Smooth muscle cell (in vitro differentiated cells): Measurements from ENCODE around the gene GLI3. TPM values are rescaled to one million over a fixed set of nuclear protein-coding genes. Genes with fewer than 3 reads are reported as not detected.
A peak's percentile ranks its signal among the peaks of the same experiment; 100 is the strongest.

Source experiments
- DNase-seq: peaks from one replicate; lab custom pipeline; 2025; ENCODE audit not compliant: unreplicated experiment; lab: John Stamatoyannopoulos, UW
- H2AFZ ChIP-seq: fragments of 200-600 bp; sonication (generic); 2 replicates; pipeline ENCODE4 v1.6.0; 2016; ENCODE audit warnings: antibody characterized with exemption, low read depth, mild to moderate bottlenecking
- H3F3A ChIP-seq: fragments of 200-600 bp; sonication (generic); 2 replicates; pipeline ENCODE4 v1.6.0; 2017; ENCODE audit warnings: antibody characterized with exemption, low read depth
- H3K27ac ChIP-seq: fragments of 200-600 bp; sonication (generic); 2 replicates; pipeline ENCODE4 v1.5.1; 2016; ENCODE audit warnings: low read depth, mild to moderate bottlenecking
- H3K27me3 ChIP-seq: fragments of 200-600 bp; sonication (generic); 2 replicates; pipeline ENCODE4 v1.6.1; 2016; ENCODE audit warnings: low read depth, mild to moderate bottlenecking
- H3K36me3 ChIP-seq: fragments of 200-600 bp; sonication (generic); 2 replicates; pipeline ENCODE4 v1.5.1; 2016; ENCODE audit warnings: low read depth
- H3K4me1 ChIP-seq: fragments of 200-600 bp; sonication (generic); 2 replicates; pipeline ENCODE4 v1.5.1; 2016; ENCODE audit warnings: low read depth
- H3K4me2 ChIP-seq: fragments of 200-600 bp; sonication (generic); 2 replicates; pipeline ENCODE4 v1.6.0; 2016; ENCODE audit warnings: mild to moderate bottlenecking
- H3K4me3 ChIP-seq: fragments of 200-600 bp; sonication (generic); 2 replicates; pipeline ENCODE4 v1.5.1; 2016; ENCODE audit warnings: mild to moderate bottlenecking
- H3K79me2 ChIP-seq: fragments of 200-600 bp; sonication (generic); 2 replicates; pipeline ENCODE4 v1.6.0; 2016; ENCODE audit warnings: low read depth, mild to moderate bottlenecking
- H3K9ac ChIP-seq: fragments of 200-600 bp; sonication (generic); 2 replicates; pipeline ENCODE4 v1.6.0; 2016; ENCODE audit warnings: low read depth
- H3K9me3 ChIP-seq: fragments of 200-600 bp; sonication (generic); replicated peaks from 2 replicates; pipeline ENCODE4 v1.5.1; 2016; ENCODE audit warnings: low read depth
- H4K20me1 ChIP-seq: fragments of 200-600 bp; sonication (generic); 2 replicates; pipeline ENCODE4 v1.6.0; 2016; ENCODE audit warnings: low read depth
- CTCF ChIP-seq: fragments of 200-600 bp; sonication (generic); IDR thresholded peaks from 2 replicates; pipeline ENCODE4 v1.5.1; 2017; ENCODE audit warnings: borderline replicate concordance, mild to moderate bottlenecking, antibody characterized with exemption; ENCODE audit not compliant: insufficient read depth, poor library complexity, severe bottlenecking
- WGBS: methylation state at CpG from one replicate; pipeline ENCODE4 v1.1.7; 2016; ENCODE audit warnings: low lambda C conversion rate; 5-methylcytosine and 5-hydroxymethylcytosine counted together
- polyA plus RNA-seq: library from polyadenylated mRNA; unstranded; fragments of >200 nt; fragmentation: Nextera tagmentation; extraction: Ambion mirVana; gene quantifications from 2 replicates; pipeline ENCODE4 v1.2.1, GENCODE V29; 2016
- total RNA-seq: library from RNA; depleted of rRNA; stranded (reverse); fragments of >200 nt; gene quantifications from 2 replicates; pipeline ENCODE4 v1.2.3, GENCODE V29; 2014

Gene GLI3
- total and polyA plus RNA-seq, 2 experiments from 2014 or later, result 31.1 to 70.4 TPM

- Histone ChIP-seq H3K4me1 (peaks cover 29% of the 10 kb centered on the region), H3K9me3 (no peaks in the 10 kb centered on the region), H3K27ac (peak overlapping the region; percentile 85), H4K20me1 (peaks cover 13% of the 10 kb centered on the region), H3K27me3 (no peaks in the 10 kb centered on the region), H3K79me2 (peaks cover 27% of the 10 kb centered on the region), H3F3A (peaks cover 11% of the 10 kb centered on the region), H2AFZ (peak overlapping the region; percentile 79), H3K4me2 (peak overlapping the region; percentile 84), H3K36me3 (no peaks in the 10 kb centered on the region), H3K9ac (peak overlapping the region; percentile 44), H3K4me3 (peak overlapping the region; percentile 93)
- TF ChIP-seq CTCF, result no peak
- no peak for DNase-seq
- WGBS, result 14% methylated on average over 15 of the region's 15 CpGs
Measured at GRCh38 chr7:42238709-42239366, 1.8 kb upstream of the GLI3 start.

DNA sequence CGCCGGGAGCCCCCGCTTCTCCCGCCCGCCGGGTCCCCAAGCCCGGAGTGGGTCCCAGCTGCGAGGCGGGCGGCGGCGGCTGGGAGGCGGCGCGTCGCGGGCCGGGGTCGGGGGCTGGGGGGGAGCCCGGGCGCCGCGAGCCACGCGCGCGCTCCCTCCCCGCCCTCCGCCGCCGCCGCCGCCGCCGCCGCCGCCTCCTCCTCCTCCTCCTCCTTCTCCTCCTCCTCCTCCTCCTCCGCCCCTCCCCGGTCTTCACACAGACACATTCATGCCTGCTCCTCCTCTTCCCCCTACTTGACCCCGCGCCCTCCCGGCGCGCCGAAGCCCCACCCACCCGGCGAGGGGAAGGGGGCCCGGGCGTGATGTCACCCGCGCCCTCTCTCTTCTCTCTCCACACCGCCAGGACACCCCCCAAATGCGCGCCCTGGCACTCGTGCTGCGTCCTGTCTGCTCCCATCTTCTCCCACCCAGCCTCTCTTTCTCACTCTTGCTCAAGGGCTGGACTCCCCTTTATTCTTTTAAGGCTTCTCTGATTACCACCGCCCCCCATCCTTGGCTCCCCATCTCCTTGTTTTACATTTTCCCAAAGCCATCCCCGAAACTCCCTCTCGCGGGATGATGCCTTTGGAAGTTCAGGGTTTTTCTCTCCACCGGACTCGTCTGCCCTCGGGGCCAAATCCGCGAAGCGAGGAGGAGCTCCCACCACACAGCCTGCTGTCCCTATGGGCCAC is 967 bp upstream of the GLI3 start:
- peaks cover 21% of the 10 kb centered on the region for H4K20me1 ChIP-seq
- WGBS, result 3% methylated on average over 13 of the region's 66 CpGs
- peak overlapping the region; percentile 85 for H3K9ac ChIP-seq
- H3K79me2 ChIP-seq, result peaks cover 27% of the 10 kb centered on the region
- no peaks in the 10 kb centered on the region for H3K27me3 ChIP-seq
- peak overlapping the region; percentile 93 for H3K4me3 ChIP-seq
- peak overlapping the region; percentile 79 for H2AFZ ChIP-seq
- DNase-seq, result peak; percentile 59
- peak overlapping the region; percentile 85 for H3K27ac ChIP-seq
- H3K9me3 ChIP-seq, result no peaks in the 10 kb centered on the region
- peak overlapping the region; percentile 84 for H3K4me2 ChIP-seq
- no peak for TF ChIP-seq CTCF
- no peaks in the 10 kb centered on the region for H3K36me3 ChIP-seq
- peaks cover 11% of the 10 kb centered on the region for H3F3A ChIP-seq
- peaks cover 36% of the 10 kb centered on the region for H3K4me1 ChIP-seq

- TF ChIP-seq CTCF, result no peak
- H3K36me3 ChIP-seq, result no peaks in the 10 kb centered on the region
- H3K4me1 ChIP-seq, result peaks cover 52% of the 10 kb centered on the region
- H3K4me2 ChIP-seq, result peak overlapping the region; percentile 95
- WGBS, result under 1% methylated on average over 66 of the region's 76 CpGs
- peak; percentile 40 for DNase-seq
- H2AFZ ChIP-seq, result peak overlapping the region; percentile 68
- peaks cover 17% of the 10 kb centered on the region for H3F3A ChIP-seq
- no peaks in the 10 kb centered on the region for H3K9me3 ChIP-seq
- H3K27me3 ChIP-seq, result no peaks in the 10 kb centered on the region
- H3K4me3 ChIP-seq, result peak overlapping the region; percentile 93
- peak overlapping the region; percentile 73 for H3K27ac ChIP-seq
- H3K9ac ChIP-seq, result peak overlapping the region; percentile 66
- peaks cover 31% of the 10 kb centered on the region for H3K79me2 ChIP-seq
- H4K20me1 ChIP-seq, result peaks cover 36% of the 10 kb centered on the region
Measured at GRCh38 chr7:42236266-42236975, 588 bp downstream of the GLI3 start.
